ENCODE measurements around the gene CACNA1G.

The CACNA1G gene

GRCh38 chr17:50542795-50543774 lies 17.4 kb upstream of the CACNA1G start:
- in situ Hi-C loops (cut with HindIII; ENCODE audit: low pct_ligation_motif_present, low sequenced_read_pairs) = no loop called here
- DNase-seq = no peak
- no peak overlapping the region for H3K4me3 ChIP-seq (ENCODE audit: low read depth, low read length)
- no peak overlapping the region for H3K27ac ChIP-seq
- H3K36me3 ChIP-seq (replicated peaks) = no peaks in the 10 kb centered on the region
- TF ChIP-seq CTCF (IDR thresholded peaks at IDR 0.05; ENCODE audit: low read depth, low read length, missing control alignments) = no peak
- no peaks in the 10 kb centered on the region for H3K27me3 ChIP-seq (replicated peaks)

- Histone ChIP-seq H3K27ac (no peak overlapping the region), H3K4me3 (ENCODE audit: low read depth, low read length) (no peak overlapping the region), H3K27me3 (replicated peaks) (no peaks in the 10 kb centered on the region), H3K36me3 (replicated peaks) (no peaks in the 10 kb centered on the region)
- in situ Hi-C loops (cut with HindIII; ENCODE audit: low pct_ligation_motif_present, low sequenced_read_pairs) = no loop called here
- no peak for DNase-seq
- no peak for TF ChIP-seq CTCF (IDR thresholded peaks at IDR 0.05; ENCODE audit: low read depth, low read length, missing control alignments)
Measured at GRCh38 chr17:50544516-50544915, 16.0 kb upstream of the CACNA1G start.

- no peak overlapping the region for H3K27ac ChIP-seq
- in situ Hi-C loops (cut with HindIII; ENCODE audit: low pct_ligation_motif_present, low sequenced_read_pairs) = no loop called here
- no peaks in the 10 kb centered on the region for H3K36me3 ChIP-seq (replicated peaks)
- H3K27me3 ChIP-seq (replicated peaks) = no peaks in the 10 kb centered on the region
- no peak for TF ChIP-seq CTCF (IDR thresholded peaks at IDR 0.05; ENCODE audit: low read depth, low read length, missing control alignments)
- H3K4me3 ChIP-seq (ENCODE audit: low read depth, low read length) = no peak overlapping the region
- DNase-seq = no peak
Measured at GRCh38 chr17:50545311-50545710, 15.2 kb upstream of the CACNA1G start.

DNA sequence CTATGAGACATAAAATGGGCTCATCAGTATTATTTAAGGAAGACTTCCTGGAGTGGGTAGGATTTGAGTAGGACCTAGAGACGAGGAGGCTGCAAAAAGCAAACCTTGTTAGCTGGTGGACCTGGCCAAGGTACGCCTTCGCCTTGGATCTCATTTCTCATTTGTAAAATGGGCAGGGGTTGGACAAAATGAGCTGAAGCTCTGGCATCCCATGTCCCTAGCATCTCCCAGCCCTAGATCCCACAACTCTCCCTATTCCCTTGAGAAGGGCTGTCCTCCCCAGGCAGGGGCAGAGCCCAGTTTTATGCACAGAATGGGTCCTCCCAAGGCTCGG lies 13.8 kb upstream of the CACNA1G start:
- Histone ChIP-seq H3K27me3 (replicated peaks) (no peaks in the 10 kb centered on the region), H3K27ac (no peak overlapping the region), H3K4me3 (ENCODE audit: low read depth, low read length) (peak overlapping the region; percentile 66), H3K36me3 (replicated peaks) (peaks cover 3% of the 10 kb centered on the region)
- no peak for DNase-seq
- in situ Hi-C loops (cut with HindIII; ENCODE audit: low pct_ligation_motif_present, low sequenced_read_pairs) = no loop called here
- TF ChIP-seq CTCF (IDR thresholded peaks at IDR 0.05; ENCODE audit: low read depth, low read length, missing control alignments) = no peak

DNA sequence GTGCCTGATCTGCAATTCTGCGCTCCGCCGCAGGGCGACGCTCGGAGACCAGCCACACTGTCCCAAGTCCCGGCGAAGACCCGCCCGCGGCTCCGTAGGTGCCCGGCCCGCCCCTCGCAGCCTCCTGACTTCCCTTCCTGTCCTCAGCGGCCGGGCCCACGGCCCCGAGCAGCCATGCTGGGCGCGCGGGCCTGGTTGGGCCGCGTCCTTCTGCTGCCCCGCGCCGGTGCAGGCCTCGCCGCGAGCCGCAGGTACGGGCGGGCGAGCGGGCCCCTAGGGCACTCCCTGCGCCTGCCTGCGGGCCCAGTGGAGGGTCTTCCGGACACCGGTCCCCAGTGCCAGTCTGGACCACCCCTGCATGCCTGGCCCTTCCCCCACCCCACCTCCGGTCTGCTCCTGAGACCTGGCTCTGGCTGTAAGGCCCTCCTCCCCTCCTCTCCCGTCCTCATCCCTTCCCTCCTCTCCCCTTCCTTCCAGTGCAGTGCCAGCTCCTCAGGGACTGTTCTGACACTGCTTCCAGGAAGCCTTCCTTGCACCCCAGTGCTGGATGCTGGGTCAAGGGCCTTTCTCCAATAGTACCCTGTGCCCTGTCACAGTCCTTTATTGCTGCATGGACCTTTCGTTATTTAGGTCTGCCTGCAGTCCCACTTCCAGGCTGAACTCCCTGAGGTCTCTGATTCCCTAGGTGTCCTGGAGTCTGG lies 13.3 kb upstream of the CACNA1G start, which contains the start of gene SPATA20:
TSS of gene SPATA20 (plus strand) at position 140 of the 701 bp plus-strand sequence. CDS start at position 175, 35 bp downstream.
- peak; percentile 94 for TF ChIP-seq CTCF (IDR thresholded peaks at IDR 0.05; ENCODE audit: low read depth, low read length, missing control alignments)
- no peaks in the 10 kb centered on the region for H3K27me3 ChIP-seq (replicated peaks)
- in situ Hi-C loops (cut with HindIII; ENCODE audit: low pct_ligation_motif_present, low sequenced_read_pairs) = no loop called here
- peak within 1 kb of the TSS; percentile 10 for H3K27ac ChIP-seq
- DNase-seq = peak; percentile 79
- peak within 1 kb of the TSS; percentile 66 for H3K4me3 ChIP-seq (ENCODE audit: low read depth, low read length)
- H3K36me3 ChIP-seq (replicated peaks) = peaks cover 3% of the 10 kb centered on the region

All from brain microvascular endothelial cell (primary cell).